Measurements from ENCODE around the gene MASP2. TPM values are rescaled to one million over a fixed set of nuclear protein-coding genes. Genes with fewer than 3 reads are reported as not detected.
"Not testable (repeated sequence)": the region's sequence is repeated elsewhere in the genome, so short reads cannot be mapped to it uniquely, and the experiment has no call there.

The MASP2 gene
- total RNA-seq, 2 donors from 2014 or later, result not detected

GRCh38 chr1:10996100-10996499 lies 50.9 kb downstream of the MASP2 start:
- Histone ChIP-seq H3K4me1 (replicated peaks) (no peaks in the 10 kb centered on the region), H3K27ac (no peak overlapping the region), H3K27me3 (replicated peaks; ENCODE audit: insufficient read depth) (no peaks in the 10 kb centered on the region), H3K36me3 (no peaks in the 10 kb centered on the region), H3K4me3 (no peak overlapping the region), H3K9me3 (no peaks in the 10 kb centered on the region)
- WGBS, result 82% methylated on average over 3 of the region's 3 CpGs
- no peak for DNase-seq (ENCODE audit: low spot score)
- no peak for TF ChIP-seq POLR2AphosphoS5 (IDR thresholded peaks at IDR 0.05)
- TF ChIP-seq POLR2A (IDR thresholded peaks at IDR 0.05), result no peak
- no peak for TF ChIP-seq CTCF (IDR thresholded peaks at IDR 0.05)
- intact Hi-C loops (cut with DNase I), result no loop called here

- intact Hi-C loops (cut with DNase I), result no loop called here
- H3K27me3 ChIP-seq (replicated peaks; ENCODE audit: insufficient read depth), result no peaks in the 10 kb centered on the region
- no peak overlapping the region for H3K4me3 ChIP-seq
- no peaks in the 10 kb centered on the region for H3K4me1 ChIP-seq (replicated peaks)
- DNase-seq (ENCODE audit: low spot score), result no peak
- TF ChIP-seq POLR2AphosphoS5 (IDR thresholded peaks at IDR 0.05) (no peak), CTCF (IDR thresholded peaks at IDR 0.05) (no peak), POLR2A (IDR thresholded peaks at IDR 0.05) (no peak)
- H3K36me3 ChIP-seq, result no peaks in the 10 kb centered on the region
- no peaks in the 10 kb centered on the region for H3K9me3 ChIP-seq
- 69% methylated on average over 4 of the region's 4 CpGs for WGBS
- no peak overlapping the region for H3K27ac ChIP-seq
These were observed 54.2 kb downstream of the MASP2 start for GRCh38 chr1:10992864-10993263.

GRCh38 chr1:10992004-10992403 lies 55.0 kb downstream of the MASP2 start:
- not testable (repeated sequence) for H3K4me1 ChIP-seq (replicated peaks)

GRCh38 chr1:10990828-10991227 lies 56.2 kb downstream of the MASP2 start:
- DNase-seq (ENCODE audit: low spot score), result no peak
- TF ChIP-seq POLR2A (IDR thresholded peaks at IDR 0.05) (no peak), POLR2AphosphoS5 (IDR thresholded peaks at IDR 0.05) (no peak), CTCF (IDR thresholded peaks at IDR 0.05) (no peak)
- H3K27me3 ChIP-seq (replicated peaks; ENCODE audit: insufficient read depth), result no peaks in the 10 kb centered on the region
- no peak overlapping the region for H3K27ac ChIP-seq
- WGBS, result 98% methylated on average over 7 of the region's 7 CpGs
- no peaks in the 10 kb centered on the region for H3K9me3 ChIP-seq
- no peaks in the 10 kb centered on the region for H3K36me3 ChIP-seq
- no peak overlapping the region for H3K4me3 ChIP-seq
- intact Hi-C loops (cut with DNase I), result no loop called here
- no peaks in the 10 kb centered on the region for H3K4me1 ChIP-seq (replicated peaks)

More at GRCh38 chr1:10992004-10992403, 55.0 kb downstream of the MASP2 start:
- H3K27ac ChIP-seq; DNase-seq (ENCODE audit: low spot score); H3K27me3 ChIP-seq (replicated peaks; ENCODE audit: insufficient read depth); H3K4me3 ChIP-seq; intact Hi-C loops (cut with DNase I); H3K36me3 ChIP-seq; H3K9me3 ChIP-seq: not testable (repeated sequence)
- WGBS, result 94% methylated on average over 2 of the region's 2 CpGs

GRCh38 chr1:10989920-10990516 lies 57.0 kb downstream of the MASP2 start:
- intact Hi-C loops (cut with DNase I); H3K27ac ChIP-seq; H3K4me1 ChIP-seq (replicated peaks); DNase-seq (ENCODE audit: low spot score); H3K27me3 ChIP-seq (replicated peaks; ENCODE audit: insufficient read depth); H3K9me3 ChIP-seq; H3K4me3 ChIP-seq; H3K36me3 ChIP-seq: not testable (repeated sequence)
- 59% methylated on average over 6 of the region's 6 CpGs for WGBS

- Histone ChIP-seq H3K9me3 (no peaks in the 10 kb centered on the region), H3K4me3 (no peak overlapping the region), H3K4me1 (replicated peaks) (no peaks in the 10 kb centered on the region), H3K27ac (no peak overlapping the region), H3K36me3 (no peaks in the 10 kb centered on the region), H3K27me3 (replicated peaks; ENCODE audit: insufficient read depth) (no peaks in the 10 kb centered on the region)
- WGBS, result 77% methylated on average over 5 of the region's 5 CpGs
- intact Hi-C loops (cut with DNase I), result no loop called here
- no peak for DNase-seq (ENCODE audit: low spot score)
- TF ChIP-seq CTCF (IDR thresholded peaks at IDR 0.05) (no peak), POLR2AphosphoS5 (IDR thresholded peaks at IDR 0.05) (no peak), POLR2A (IDR thresholded peaks at IDR 0.05) (no peak)
These were observed 57.9 kb downstream of the MASP2 start for GRCh38 chr1:10989095-10989494.
